HG03565 (cell line): Measurements from ENCODE around the gene ABCA4.

Source experiments
- ATAC-seq: cut with Tn5 transposase; IDR thresholded peaks from one replicate; pipeline ENCODE4 v1.9.1; 2021; ENCODE audit warnings: mild to moderate bottlenecking, moderate library complexity; ENCODE audit not compliant: unreplicated experiment

ABCA4 gene

DNA sequence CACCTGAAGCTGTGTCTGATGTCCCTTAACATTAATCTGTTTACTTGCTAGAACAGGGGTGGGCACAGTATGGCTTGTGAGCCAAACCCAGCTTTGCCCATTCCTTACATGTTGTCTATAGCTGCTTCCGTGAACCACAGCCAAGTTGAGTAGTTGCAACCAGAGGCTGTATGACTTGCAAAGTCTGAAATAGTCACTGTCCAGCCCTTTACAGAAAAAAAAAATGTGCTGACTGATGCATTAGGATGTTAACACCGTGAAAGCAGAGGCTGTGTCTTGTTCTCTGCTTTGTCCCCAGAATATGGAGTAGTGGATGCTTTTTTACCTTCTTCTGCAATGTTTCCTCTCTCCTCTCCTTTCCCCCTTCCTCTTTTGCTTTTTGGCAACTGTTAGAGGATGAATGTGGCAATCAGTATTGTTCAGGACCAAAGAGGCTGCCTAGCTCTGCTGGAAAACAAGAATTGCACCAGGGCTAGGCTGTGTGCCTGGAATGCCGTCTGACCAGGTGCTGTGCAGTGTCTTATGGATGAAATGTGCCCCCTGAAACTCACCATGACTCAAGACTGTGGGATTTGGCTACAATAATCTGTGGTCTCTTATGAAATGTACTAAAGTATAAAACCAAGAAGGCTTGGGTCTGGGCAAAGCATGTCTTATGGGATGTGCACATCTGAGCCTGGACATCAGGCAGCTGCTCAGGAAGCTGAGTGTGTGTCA is 132.2 kb downstream of the ABCA4 start:
- no peak for ATAC-seq

DNA sequence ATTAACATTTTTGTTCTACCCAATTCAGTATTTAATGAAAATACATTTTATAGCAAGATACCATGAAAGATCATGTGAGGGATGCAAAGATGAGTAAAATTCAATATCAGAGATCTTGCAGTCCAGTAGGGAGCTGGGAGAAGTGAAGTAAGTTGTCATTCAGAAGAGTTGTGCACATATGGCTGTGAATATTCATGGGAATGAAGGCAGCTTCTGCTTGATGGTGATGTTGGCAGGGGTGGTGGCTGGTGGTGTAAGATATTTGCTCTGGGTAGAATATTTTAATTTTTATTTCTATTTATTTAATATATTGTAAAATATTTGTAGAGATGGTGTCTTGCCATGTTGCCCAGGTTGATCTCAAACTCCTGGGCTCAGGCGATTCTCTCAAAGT is 139.7 kb downstream of the ABCA4 start:
- no peak for ATAC-seq

DNA sequence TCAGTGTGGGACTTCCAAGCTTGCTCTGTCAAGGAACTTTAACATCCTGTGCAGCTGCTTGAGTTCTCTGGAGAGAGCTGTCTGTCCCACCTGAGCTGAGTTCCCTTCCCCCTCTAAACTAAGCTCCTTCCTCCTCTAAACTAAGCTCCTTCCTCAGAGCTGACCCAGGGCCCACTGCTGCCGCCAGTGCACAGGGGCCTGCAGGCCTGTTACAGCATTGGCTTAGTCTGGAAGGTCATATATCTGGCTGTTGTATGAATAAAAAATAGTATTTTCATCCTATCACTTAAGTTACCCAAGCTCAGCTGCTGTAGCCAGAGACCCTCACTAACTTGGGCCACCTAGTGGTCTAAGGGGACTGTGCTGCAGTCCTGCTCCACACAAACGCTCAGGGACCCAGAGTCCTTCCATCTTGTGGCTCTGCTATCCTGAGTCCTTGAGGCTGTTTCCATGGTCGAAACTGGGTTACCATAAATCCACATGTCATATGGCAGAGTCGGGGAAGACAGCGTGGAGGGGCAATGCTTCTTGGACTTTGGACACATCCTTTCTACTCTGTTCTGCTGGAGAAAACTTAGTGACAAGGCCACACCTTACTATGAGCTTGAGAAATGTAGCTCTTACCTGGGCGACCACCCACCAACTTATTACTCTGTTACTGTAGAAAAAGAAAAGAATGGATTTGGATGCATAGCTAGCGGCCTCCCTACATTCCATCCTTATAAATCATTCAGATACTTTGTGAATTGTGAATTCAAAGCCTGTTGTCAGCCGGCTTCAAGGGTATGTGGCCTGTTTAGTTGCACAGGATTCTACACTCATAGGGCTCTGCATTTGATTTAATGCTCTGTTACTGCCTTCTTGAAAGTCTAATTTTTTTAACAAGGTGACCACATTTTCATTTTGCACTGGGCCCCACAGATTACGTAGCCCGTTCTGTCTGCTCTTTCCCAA is 140.4 kb downstream of the ABCA4 start:
- no peak for ATAC-seq

DNA sequence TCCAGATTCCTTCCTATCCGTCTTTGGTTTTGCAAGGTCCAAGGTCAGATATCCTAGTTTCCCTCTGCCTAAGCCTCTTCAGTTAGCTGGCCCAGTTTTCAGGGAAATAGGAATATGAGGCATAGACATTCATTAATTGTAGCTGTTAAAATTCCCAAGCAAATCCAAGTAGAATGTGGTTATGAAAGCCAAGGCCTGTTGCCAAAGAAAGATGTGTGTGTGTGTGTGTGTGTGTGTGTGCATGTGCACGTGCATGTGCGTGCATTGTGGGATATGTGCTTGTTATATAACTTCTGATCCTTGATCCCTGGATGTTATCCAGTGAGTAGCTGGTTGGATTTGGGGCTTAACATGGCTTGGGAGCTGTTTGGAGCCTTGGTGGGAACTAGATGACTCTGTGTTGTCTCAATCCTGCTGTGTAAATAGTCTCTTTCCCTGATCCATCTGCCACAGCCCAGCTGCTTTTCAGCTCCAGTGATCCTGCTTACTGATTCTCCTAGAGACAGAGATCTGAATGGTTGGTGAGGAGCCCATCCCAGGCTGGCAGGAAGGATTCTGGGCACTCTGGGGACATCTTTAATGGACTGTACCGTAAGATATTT is 141.1 kb downstream of the ABCA4 start:
- ATAC-seq = no peak

- ATAC-seq = no peak
Observed at GRCh38 chr1:93979040-93979717, 141.8 kb downstream of the ABCA4 start.

- ATAC-seq = no peak
Observed at GRCh38 chr1:93977598-93977945, 143.4 kb downstream of the ABCA4 start.

DNA sequence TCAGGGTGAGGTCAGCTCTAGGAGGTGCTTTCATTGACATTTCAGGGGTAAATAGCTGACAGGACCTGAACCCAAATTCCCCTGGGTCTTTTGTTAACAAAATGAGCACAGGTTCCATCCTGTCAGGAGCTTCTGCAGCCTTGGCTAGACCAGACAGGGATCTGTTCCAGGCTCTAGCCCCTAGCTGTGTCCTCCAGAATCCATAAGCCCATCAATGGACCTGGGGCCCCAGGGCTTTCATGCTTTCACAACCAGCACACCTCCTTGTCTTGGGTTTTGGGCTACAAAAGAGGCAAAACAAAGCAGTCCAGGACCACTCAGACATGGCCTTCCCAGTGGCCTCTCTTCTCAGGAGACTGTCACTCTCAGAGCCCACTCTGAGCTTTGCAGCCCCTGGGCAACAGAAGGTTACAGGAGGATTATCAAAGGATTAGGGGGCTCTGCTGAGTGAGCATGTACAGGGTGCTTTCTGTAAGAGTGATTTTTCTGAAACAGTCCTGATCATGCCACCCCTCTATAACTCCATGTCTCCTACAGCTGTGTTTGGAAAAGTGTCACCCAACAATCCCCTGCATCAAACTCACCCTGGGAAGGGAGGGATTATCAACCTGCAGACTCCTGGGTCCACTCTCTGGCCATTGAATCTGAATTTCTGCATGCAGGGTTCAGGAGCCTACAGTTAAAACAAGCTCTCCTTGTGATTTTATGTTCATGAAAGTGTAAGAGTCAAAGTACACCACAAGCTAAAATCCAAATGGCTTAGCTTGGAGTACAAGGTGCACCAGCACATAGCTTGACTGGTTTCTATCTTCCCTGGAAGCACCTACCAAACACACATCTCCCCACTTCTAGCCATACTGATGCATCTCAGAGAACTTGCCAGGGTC is 144.0 kb downstream of the ABCA4 start:
- ATAC-seq = no peak

- ATAC-seq = no peak
Observed at GRCh38 chr1:93976291-93976690, 144.7 kb downstream of the ABCA4 start.

DNA sequence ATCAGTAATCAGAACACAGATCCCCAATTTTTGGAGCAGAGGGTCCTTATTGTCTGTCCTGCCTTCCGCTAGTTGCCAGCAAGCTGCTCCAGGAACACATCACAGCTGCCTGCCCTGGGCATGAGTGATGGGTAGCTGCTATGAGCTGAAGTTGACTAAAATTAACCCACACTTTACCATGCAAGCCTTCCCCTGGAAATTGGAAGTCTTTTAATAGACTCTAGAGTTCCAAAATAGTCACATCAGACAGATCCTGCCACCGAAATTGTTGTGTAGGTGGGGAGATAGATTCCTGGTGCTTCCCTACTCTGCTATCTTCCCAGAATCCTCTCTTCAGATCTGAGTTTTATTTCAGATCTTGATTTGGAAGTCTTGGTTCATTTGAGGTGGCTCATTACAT is 148.6 kb downstream of the ABCA4 start:
- no peak for ATAC-seq

GRCh38 chr1:93969887-93970286 is 151.1 kb downstream of the ABCA4 start:
- no peak for ATAC-seq

DNA sequence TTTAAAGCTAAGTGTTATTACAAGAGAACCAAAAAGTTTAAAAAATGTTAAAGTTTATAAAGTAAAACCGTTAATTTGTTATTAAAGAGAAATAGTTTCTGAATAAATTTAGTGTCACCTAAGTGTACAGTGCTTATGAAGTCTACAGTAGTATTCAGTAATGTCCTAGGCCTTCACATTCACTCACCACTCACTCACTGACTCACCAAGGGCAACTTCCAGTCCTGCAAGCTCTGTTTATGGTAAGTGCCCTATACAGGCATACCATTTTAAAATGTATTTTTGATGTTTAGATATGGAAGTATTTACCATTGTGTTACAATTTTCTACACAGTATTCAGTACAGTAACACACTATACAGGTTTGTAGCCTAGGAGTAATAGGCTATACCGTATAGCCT is 151.6 kb downstream of the ABCA4 start:
- no peak for ATAC-seq

GRCh38 chr1:93967306-93967705 is 153.6 kb downstream of the ABCA4 start:
- ATAC-seq = no peak

- ATAC-seq = no peak
Observed at GRCh38 chr1:93965888-93966287, 155.1 kb downstream of the ABCA4 start.

- ATAC-seq = no peak
Observed at GRCh38 chr1:93965256-93965655, 155.7 kb downstream of the ABCA4 start.

GRCh38 chr1:93964777-93965200 is 156.2 kb downstream of the ABCA4 start:
- ATAC-seq = no peak

GRCh38 chr1:93964096-93964776 is 156.7 kb downstream of the ABCA4 start:
- no peak for ATAC-seq

DNA sequence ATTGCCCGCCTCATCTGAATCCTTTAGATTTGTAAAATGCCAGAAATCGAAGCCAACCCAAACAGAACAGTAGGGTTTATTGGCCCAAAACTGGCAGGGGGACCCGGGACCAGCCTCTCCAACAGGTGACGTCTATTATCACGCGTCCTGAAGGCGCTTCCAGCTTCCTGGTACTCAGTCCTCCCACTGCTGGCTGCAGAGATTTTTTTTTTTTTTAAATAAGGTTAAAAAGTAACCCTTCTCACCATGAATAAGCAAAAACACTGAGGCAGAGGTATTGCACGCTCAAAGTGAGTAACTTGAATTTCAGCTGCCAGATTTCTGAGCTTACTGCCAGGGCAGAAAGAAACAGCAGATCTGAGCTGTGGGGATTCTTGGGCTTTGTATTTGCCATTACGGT is 157.4 kb downstream of the ABCA4 start:
- no peak for ATAC-seq

DNA sequence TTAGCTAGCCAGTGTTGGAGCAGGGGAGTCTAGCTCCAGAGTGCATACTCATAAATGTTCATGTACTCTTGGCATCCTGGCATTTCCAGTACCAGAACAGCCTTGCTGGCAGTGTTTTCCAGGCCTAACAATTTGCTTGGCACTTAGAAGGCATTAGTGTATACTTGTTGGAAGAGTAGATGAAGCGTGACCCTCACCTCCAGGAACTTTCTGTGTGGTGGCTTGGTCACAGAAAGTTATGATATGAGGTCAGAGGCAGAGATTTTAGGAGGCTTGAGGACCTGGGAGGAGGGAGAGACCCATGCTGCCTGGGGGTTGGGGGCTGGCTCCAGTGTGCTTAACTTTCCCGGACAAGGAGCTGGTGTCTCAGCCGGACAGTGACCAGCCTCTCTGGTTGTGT is 159.0 kb downstream of the ABCA4 start:
- ATAC-seq = no peak

- no peak for ATAC-seq
Observed at GRCh38 chr1:93961443-93961842, 159.5 kb downstream of the ABCA4 start.
